DND-41 (cell line): ENCODE data around the gene SLC25A26.

Experiments used
- EZH2 ChIP-seq: IDR thresholded peaks from 3 replicates; pipeline ENCODE4 v1.6.1; 2012; ENCODE audit warnings: borderline replicate concordance, low read depth, mild to moderate bottlenecking, moderate library complexity, low read length, inconsistent platforms; ENCODE audit not compliant: severe bottlenecking
- TF ChIP-seq, protein P1 (sequence below): IDR thresholded peaks from 2 replicates; pipeline ENCODE4 v1.5.1; 2012; ENCODE audit warnings: borderline replicate concordance, low read length, moderate library complexity, mild to moderate bottlenecking; ENCODE audit not compliant: poor library complexity, severe bottlenecking; ENCODE audit errors: extremely low read depth

DNA sequence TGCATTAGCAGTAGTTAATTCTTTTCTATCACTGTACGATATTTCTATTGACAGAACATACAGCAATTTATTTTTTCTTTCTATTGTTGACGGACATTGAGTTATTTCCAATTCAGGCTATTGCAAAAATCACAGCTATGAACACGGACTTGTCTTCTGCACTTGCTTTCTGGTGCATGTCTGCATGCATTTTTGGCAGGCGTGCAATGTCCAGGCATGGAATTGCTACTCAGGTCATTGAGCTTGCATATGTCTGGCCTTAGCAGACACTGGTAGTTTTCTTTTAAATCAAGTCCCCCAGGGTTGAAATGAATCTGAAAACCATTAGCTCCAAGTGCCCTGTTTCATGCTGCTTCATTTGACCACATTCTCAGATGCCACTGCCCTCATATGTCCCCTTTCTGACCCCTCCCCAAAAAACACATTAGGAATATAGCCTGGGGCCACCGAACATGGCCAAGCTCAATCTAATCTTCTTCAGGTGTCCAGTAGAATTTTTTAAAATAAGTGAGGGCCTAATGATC, 207.2 kb downstream of the SLC25A26 start:
- TF ChIP-seq, protein P1, sequence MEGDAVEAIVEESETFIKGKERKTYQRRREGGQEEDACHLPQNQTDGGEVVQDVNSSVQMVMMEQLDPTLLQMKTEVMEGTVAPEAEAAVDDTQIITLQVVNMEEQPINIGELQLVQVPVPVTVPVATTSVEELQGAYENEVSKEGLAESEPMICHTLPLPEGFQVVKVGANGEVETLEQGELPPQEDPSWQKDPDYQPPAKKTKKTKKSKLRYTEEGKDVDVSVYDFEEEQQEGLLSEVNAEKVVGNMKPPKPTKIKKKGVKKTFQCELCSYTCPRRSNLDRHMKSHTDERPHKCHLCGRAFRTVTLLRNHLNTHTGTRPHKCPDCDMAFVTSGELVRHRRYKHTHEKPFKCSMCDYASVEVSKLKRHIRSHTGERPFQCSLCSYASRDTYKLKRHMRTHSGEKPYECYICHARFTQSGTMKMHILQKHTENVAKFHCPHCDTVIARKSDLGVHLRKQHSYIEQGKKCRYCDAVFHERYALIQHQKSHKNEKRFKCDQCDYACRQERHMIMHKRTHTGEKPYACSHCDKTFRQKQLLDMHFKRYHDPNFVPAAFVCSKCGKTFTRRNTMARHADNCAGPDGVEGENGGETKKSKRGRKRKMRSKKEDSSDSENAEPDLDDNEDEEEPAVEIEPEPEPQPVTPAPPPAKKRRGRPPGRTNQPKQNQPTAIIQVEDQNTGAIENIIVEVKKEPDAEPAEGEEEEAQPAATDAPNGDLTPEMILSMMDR: no peak
- no peak for TF ChIP-seq EZH2
